GM18499 (cell line): ENCODE data around the gene METAP1.
"Not testable (repeated sequence)": the region's sequence is repeated elsewhere in the genome, so short reads cannot be mapped to it uniquely, and the experiment has no call there.

ENCODE experiments used
- ATAC-seq: cut with Tn5 transposase; IDR thresholded peaks from one replicate; pipeline ENCODE4 v1.9.1; 2021; ENCODE audit warnings: moderate number of reproducible peaks; ENCODE audit not compliant: insufficient read depth, unreplicated experiment

Gene METAP1

DNA sequence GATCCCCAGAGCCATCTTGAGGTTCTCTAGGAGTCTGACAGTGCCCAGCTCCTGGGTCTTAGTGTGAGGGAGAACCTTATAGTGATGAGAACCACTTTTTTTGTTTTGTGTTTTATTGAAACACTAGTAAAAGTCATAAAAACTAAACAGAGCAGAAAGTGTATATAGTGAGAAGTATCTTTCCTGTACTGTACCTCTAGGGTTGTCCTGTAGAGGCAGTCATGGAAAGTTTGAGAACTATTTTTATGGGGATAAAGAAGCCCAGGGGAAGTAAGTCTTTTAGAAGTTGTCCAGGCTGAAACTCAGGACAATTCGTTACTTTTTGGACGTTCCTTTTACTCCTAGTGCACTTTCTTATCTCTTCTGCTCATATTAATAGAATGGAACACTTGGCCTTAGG, 52.2 kb downstream of the METAP1 start:
- ATAC-seq = no peak

DNA sequence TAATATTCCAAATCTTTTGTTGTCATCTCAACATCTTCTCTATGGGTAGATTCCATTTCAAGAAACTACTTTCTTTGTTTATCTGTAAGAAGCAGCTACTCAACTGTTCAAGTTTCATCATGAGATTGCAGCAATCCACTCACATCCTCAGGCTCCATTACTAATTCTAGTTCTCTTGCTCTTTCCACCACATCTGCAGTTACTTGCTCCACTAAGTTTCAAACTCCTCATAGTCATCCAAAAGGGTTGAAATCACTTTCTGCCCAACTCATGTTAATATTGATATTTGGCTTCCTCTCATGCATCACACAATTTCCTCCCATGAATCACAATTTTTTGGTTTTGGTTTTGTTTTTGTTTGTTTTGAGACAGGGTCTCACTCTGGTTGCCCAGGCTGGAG, 57.4 kb downstream of the METAP1 start:
- ATAC-seq = no peak

GRCh38 chr4:99054428-99054994, 59.0 kb downstream of the METAP1 start:
- ATAC-seq = peak; percentile 35

DNA sequence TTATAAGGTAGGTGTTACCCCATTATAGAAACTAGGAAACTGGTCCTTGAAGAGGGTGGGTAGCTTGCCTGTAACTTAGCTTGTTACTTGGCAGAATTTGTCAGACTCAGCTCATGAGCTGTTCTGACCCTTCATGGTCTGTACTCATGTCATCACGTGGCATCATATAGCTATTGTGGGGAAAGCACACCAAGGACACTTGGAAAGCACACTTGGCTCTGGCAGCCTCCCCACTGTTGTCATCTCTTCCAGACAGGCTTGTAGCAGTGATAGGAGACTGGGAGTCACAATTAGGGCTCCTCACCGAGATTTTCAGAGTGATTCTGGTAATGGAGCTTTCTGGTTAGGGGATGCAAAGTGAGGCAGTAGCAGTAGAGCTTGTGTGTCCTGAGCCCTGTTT, 62.7 kb downstream of the METAP1 start:
- no peak for ATAC-seq

DNA sequence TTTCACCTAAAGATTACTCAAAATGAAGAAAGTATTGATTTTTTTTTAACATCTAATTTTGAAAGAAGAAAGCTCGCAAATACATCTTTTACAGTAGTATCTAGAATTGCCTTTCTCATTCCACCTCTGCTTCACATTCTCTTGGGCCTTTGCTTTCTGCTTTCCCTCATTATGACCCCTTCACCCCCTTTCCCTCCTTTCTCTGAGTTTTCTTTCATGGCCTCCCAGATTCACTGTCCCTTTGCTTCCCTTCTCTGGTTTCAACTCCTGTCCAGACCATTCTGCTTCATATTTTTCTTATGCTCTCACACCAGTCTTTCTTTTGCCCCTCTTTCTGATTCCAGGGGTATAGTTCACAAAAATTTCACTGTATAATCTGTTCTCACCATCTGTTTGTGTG, 64.0 kb downstream of the METAP1 start:
- ATAC-seq = no peak

DNA sequence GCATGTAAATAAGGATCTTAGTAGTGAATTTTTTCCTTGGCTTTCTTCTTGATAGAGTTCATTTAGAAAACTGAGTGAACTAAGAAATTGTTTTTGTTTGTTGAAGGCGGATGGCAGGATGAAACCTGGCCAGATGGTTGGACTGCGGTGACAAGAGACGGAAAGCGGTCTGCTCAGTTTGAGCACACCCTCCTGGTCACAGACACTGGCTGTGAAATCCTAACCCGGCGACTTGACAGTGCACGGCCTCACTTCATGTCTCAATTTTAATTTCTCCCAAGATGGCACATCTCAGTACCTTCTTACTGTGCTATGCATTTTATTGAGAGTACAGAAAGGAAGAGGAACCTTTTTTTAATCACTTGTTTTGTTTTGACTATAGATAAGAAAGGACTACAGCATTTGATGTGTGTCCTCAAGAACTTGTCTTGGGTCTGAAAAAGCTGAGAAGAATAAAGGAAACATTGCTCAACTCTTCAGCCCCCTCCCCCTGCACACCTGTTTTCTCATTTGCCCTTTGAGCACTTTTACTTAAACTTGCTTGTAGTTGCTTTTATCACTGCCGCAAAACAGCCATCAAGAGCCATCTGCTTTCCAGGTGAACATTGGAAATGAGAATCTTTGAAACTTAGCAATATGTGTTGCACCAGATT, 65.7 kb downstream of the METAP1 start:
- no peak for ATAC-seq

GRCh38 chr4:99062120-99062519, 66.6 kb downstream of the METAP1 start:
- ATAC-seq = no peak

DNA sequence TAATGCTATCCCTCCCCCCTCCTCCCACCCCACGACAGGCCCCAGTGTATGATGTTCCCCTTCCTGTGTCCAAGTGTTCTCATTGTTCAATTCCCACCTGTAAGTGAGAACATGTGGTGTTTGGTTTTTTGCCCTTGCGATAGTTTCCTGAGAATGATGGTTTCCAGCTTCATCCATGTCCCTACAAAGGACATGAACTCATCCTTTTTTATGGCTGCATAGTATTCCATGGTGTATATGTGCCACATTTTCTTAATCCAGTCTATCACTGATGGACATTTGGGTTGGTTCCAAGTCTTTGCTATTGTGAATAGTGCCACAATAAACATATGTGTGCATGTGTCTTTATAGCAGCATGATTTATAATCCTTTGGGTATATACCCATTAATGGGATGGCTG, 70.0 kb downstream of the METAP1 start:
- ATAC-seq = not testable (repeated sequence)

DNA sequence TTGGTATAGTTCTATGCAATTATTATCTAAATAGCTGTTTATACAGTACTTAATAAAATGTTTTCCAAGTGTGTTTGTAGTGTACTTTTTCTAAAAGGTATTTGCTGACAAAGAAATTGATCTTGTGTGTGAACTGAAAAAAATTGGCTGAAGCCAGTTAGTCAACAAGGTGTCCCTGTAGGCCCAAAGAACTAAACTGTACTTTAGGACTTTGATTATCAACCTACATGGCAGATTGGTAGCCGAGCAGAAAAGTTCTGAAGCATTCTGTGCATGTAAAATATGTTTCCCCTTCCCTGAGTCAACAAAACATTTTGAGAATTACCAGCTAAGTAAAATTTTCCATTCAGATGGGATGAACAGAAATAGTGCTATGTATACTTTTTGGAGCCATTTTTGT, 72.1 kb downstream of the METAP1 start:
- ATAC-seq = no peak

- ATAC-seq = no peak
Measured at GRCh38 chr4:99071159-99071558, 75.6 kb downstream of the METAP1 start.

- ATAC-seq = no peak
Measured at GRCh38 chr4:99074816-99075215, 79.3 kb downstream of the METAP1 start.

GRCh38 chr4:99076292-99076976, 80.9 kb downstream of the METAP1 start:
- no peak for ATAC-seq

- no peak for ATAC-seq
Measured at GRCh38 chr4:99077177-99077576, 81.7 kb downstream of the METAP1 start.

GRCh38 chr4:99078336-99078735, 82.8 kb downstream of the METAP1 start:
- no peak for ATAC-seq

DNA sequence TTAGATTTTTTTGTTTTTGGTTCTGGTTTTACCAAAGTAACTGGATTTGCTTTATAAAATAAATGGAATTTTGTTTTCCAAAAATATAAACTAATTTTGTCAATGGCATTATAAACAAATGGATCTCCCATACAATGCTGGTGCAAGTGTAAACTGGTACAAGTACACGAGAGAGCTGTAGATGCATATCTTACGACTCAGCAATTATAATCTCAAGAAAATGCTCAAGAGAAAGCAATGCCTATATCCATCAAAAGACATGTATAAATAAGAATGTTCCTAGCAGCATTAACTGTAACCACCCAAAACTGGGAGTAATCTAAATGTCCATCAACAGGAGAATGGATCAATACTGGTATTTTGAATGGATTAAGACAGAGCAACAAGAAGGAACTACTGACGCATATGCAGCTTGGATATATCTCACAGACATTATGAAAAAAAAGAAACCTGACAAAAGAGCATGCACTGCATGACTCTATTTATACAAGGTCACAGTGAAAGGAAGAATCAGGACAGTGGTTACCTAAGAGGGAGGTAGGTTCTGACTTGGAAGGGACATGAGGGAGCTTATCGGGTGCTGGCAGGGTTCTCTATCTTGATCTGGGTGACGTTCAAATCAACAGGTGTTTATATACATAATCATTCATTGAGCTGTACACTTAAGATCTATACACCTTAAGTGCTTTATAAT, 83.6 kb downstream of the METAP1 start:
- no peak for ATAC-seq

- ATAC-seq = no peak
Measured at GRCh38 chr4:99079625-99080295, 84.2 kb downstream of the METAP1 start.

DNA sequence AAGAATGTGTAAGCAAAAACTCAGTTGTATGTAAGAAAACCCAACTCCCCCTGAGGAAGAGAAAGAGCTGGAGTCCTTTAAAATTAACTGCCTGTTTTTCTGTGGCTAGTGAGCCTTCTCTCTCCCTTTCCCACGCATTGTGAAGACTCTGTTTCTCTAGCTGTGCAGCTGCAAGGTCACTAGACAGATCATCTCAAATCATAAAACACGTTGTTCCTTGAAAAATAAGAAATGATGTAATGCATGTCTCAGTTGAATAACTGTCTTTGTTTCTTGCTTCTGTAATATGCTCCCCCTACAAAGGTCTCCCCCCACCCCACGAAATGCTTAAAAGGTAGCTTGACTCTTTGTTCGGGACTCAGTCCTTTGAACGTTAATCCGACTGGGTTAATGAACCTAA, 85.3 kb downstream of the METAP1 start:
- ATAC-seq = not testable (repeated sequence)

GRCh38 chr4:99082192-99082591, 86.7 kb downstream of the METAP1 start:
- ATAC-seq = no peak

DNA sequence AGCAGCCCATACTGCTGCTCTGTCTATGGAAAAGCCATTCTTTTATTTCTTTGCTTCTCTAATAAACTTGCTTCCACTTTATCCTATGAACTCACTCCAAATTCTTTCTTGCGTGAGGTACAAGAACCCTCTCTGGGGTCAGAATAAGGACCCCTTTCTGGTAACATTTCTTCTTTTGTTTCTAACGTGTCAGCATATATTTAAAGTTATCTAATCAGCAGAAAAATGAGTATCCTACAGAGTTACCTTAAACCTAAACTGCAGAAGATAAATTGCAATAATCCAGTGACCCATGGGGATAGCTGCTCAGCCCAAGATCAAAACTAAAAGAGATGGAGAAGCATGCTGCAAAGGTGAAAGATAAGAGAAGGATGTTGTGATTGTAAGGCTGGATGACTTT, 89.1 kb downstream of the METAP1 start:
- no peak for ATAC-seq

DNA sequence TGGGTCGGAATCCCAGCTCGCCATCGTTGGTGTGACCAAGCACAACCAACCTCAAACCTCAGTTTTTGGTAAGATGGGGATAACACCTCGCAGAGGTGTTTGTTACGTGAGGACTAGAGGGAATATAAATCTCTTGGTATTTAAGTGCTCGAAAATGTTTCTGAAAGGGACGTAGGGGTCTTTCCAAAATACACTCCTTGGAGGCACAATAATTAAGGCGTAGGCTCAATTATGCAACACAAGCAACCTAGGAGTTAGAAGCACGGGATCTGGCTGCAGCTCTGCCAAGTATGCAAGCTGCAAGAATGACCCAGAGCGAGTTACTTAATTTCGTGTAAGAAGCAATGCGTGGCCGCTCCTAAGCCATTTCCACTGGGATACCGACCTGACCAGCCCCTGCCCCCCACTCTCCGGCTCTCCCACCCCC, 92.5 kb downstream of the METAP1 start:
- ATAC-seq = peak; percentile 21
